Activated B cell treated with CpG ODN at 0.5 μM for 24 hours (primary cell): ENCODE results near the gene SPTBN4. TPM values are rescaled to one million over a fixed set of nuclear protein-coding genes. Genes with fewer than 3 reads are reported as not detected.

Experiments used
- ATAC-seq: fragments of 200-7000 bp; cut with Tn5 transposase; one replicate; pipeline ENCODE4 v1.10.0; 2021; ENCODE audit warnings: low read depth, mild to moderate bottlenecking, moderate library complexity
- CTCF ChIA-PET: fragments of 350-600 bp; sonication (Branson Sonifier 250); formaldehyde crosslinking; loops from one replicate; lab custom pipeline; 2021; ENCODE audit warnings: antibody characterized with exemption; lab: Charles Lee
- POLR2A ChIA-PET: fragments of 350-600 bp; sonication (Branson Sonifier 250); formaldehyde crosslinking; loops from one replicate; lab custom pipeline; 2021; ENCODE audit warnings: antibody characterized with exemption; lab: Charles Lee
- DNase-seq: peaks from one replicate; pipeline ENCODE4 v3.0.0; 2022
- H3K27ac Mint-ChIP-seq: one replicate; pipeline ENCODE4 v1.8.0; 2020; ENCODE audit warnings: mixed read lengths
- H3K27me3 Mint-ChIP-seq: one replicate; pipeline ENCODE4 v1.8.0; 2021; ENCODE audit warnings: mixed read lengths
- H3K36me3 Mint-ChIP-seq: one replicate; pipeline ENCODE4 v1.8.0; 2021; ENCODE audit warnings: low read depth, mixed read lengths
- H3K4me1 Mint-ChIP-seq: one replicate; pipeline ENCODE4 v1.8.0; 2021; ENCODE audit warnings: mixed read lengths
- H3K4me3 Mint-ChIP-seq: one replicate; pipeline ENCODE4 v1.8.0; 2020; ENCODE audit warnings: mild to moderate bottlenecking, mixed read lengths
- H3K9me3 Mint-ChIP-seq: one replicate; pipeline ENCODE4 v1.8.0; 2020; ENCODE audit warnings: mixed read lengths
- CTCF ChIP-seq: fragments of 200-600 bp; IDR thresholded peaks from one replicate; pipeline ENCODE4 v1.8.0; 2022; ENCODE audit warnings: antibody characterized with exemption, mild to moderate bottlenecking
- intact Hi-C: fragments of 100-400 bp; cut with micrococcal nuclease; formaldehyde crosslinking; loops from one replicate; pipeline ENCODE4 v1.15.1; 2024
- total RNA-seq: library from RNA; stranded (reverse); gene quantifications from 2 replicates; pipeline ENCODE4 v1.2.3, GENCODE V29; 2022

Gene SPTBN4
- total RNA-seq, 1 donor from 2014 or later = 0.20 TPM

GRCh38 chr19:40599902-40600569 is 133.2 kb downstream of the SPTBN4 start:
- no peak for DNase-seq
- no peak overlapping the region for H3K27ac Mint-ChIP-seq

GRCh38 chr19:40600570-40601133 is 133.9 kb downstream of the SPTBN4 start:
- Mint-ChIP-seq H3K27ac (no peak overlapping the region), H3K36me3 (no peaks in the 10 kb centered on the region), H3K27me3 (peaks cover 32% of the 10 kb centered on the region), H3K9me3 (no peaks in the 10 kb centered on the region), H3K4me3 (peak overlapping the region; percentile 66), H3K4me1 (peaks cover 67% of the 10 kb centered on the region)
- CTCF ChIA-PET = interaction anchor here (0.9 to 4.3 kb wide), 7 partner anchors 9 to 295 kb away, joined by 3 to 21 read pairs (median 8); no protein-coding TSS in a partner anchor
- DNase-seq (no peak), ATAC-seq (no peak)
- intact Hi-C loops = loop anchor here (2.0 to 10.0 kb wide), 3 partner anchors 34 to 1096 kb away; partner anchors contain the start of gene SERTAD3
- POLR2A ChIA-PET = interaction anchor here (0.6 to 3.9 kb wide), 6 partner anchors 9 to 457 kb away, joined by 3 to 25 read pairs (median 4); no protein-coding TSS in a partner anchor
- TF ChIP-seq CTCF = no peak

More at GRCh38 chr19:40599902-40600569, 133.2 kb downstream of the SPTBN4 start:
- H3K36me3 Mint-ChIP-seq = no peaks in the 10 kb centered on the region
- TF ChIP-seq CTCF = no peak
- H3K4me1 Mint-ChIP-seq = peaks cover 63% of the 10 kb centered on the region
- intact Hi-C loops = loop anchor here (2.0 to 10.0 kb wide), 6 partner anchors 15 to 1095 kb away; partner anchors contain the start of gene SERTAD3
- ATAC-seq = no peak
- H3K4me3 Mint-ChIP-seq = peak overlapping the region; percentile 66
- ChIA-PET POLR2A (interaction anchor here (0.6 to 3.9 kb wide), 6 partner anchors 10 to 456 kb away, joined by 3 to 25 read pairs (median 4); no protein-coding TSS in a partner anchor), CTCF (interaction anchor here (0.7 to 4.3 kb wide), 8 partner anchors 10 to 295 kb away, joined by 3 to 21 read pairs (median 7); no protein-coding TSS in a partner anchor)
- no peaks in the 10 kb centered on the region for H3K9me3 Mint-ChIP-seq
- H3K27me3 Mint-ChIP-seq = peaks cover 32% of the 10 kb centered on the region

- Mint-ChIP-seq H3K27me3 (peaks cover 31% of the 10 kb centered on the region), H3K27ac (no peak within 1 kb of the TSS), H3K36me3 (no peaks in the 10 kb centered on the region), H3K4me1 (peaks cover 71% of the 10 kb centered on the region), H3K9me3 (no peaks in the 10 kb centered on the region), H3K4me3 (peak within 1 kb of the TSS; percentile 66)
- TF ChIP-seq CTCF = no peak
- intact Hi-C loops = loop anchor here (2.0 to 10.0 kb wide), 3 partner anchors 33 to 1097 kb away; partner anchors contain the start of gene SERTAD3
- DNase-seq = peak; percentile 38
- CTCF ChIA-PET = interaction anchor here (1.0 to 4.3 kb wide), 4 partner anchors 31 to 295 kb away, joined by 3 to 21 read pairs (median 18); no protein-coding TSS in a partner anchor
- no peak for ATAC-seq
- POLR2A ChIA-PET = interaction anchor here (1.1 to 3.9 kb wide), 2 partner anchors 8 to 31 kb away, joined by 3 to 25 read pairs; no protein-coding TSS in a partner anchor
Measured at GRCh38 chr19:40601134-40601974, 134.6 kb downstream of the SPTBN4 start, which contains the start of gene LTBP4. Gene LTBP4 (plus strand): TSS chr19:40601369. CDS start chr19:40601388, 19 bp downstream.

- DNase-seq (no peak), ATAC-seq (no peak)
- Mint-ChIP-seq H3K9me3 (no peaks in the 10 kb centered on the region), H3K27me3 (peaks cover 25% of the 10 kb centered on the region), H3K27ac (no peak overlapping the region), H3K4me1 (peaks cover 72% of the 10 kb centered on the region), H3K4me3 (no peak overlapping the region), H3K36me3 (no peaks in the 10 kb centered on the region)
- intact Hi-C loops = loop anchor here (5.0 to 10.0 kb wide), 2 partner anchors 161 to 1098 kb away; partner anchors contain the start of gene SERTAD3
- ChIA-PET POLR2A (interaction anchor here (0.6 to 4.0 kb wide), 8 partner anchors 9 to 1784 kb away, joined by 3 to 42 read pairs (median 6); partner anchors contain the start of gene RAB4B), CTCF (interaction anchor here (0.6 to 5.0 kb wide), 10 partner anchors 10 to 302 kb away, joined by 3 to 45 read pairs (median 5); no protein-coding TSS in a partner anchor)
- no peak for TF ChIP-seq CTCF
Measured at GRCh38 chr19:40603071-40603388, 136.2 kb downstream of the SPTBN4 start.
